ENCODE results near the gene METTL21C. TPM values are rescaled to one million over a fixed set of nuclear protein-coding genes. Genes with fewer than 3 reads are reported as not detected.

Gene METTL21C
- total RNA-seq, 1 experiment from 2014 or later, result not detected

DNA sequence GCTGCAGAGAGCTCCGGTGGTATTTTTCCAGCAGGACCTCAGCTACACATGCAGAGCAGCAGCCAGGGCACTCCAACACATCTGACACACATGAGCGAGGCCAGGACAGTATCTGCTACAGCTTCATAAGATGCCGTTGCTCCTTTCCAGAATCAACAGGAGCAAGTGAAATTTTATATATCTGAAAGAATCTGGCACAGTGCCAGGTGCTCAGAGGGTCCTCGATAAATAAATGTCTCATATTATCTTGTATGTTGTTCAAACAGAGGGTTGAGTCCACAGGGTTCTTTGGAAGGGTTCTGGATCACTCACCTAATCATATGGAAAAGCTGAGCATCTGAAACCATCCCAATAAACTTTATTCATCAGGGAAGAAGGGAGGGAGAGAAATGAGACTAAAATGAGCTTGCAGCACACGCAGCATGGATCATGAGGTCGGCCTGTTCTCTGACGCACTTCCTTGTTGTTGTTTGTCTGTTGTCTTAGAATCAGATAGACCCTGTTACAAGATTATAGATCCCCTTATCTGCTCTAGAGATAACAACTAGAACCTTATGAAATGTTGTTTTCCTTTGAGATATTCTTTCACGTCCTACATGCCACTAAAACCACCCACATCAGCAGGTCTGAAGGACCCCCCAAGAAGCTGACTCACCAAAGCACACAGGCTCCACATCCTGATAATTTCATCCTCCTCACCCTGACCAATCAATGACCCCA is 3.2 kb upstream of the METTL21C start:
- no peak for DNase-seq (ENCODE audit: low read depth)

DNA sequence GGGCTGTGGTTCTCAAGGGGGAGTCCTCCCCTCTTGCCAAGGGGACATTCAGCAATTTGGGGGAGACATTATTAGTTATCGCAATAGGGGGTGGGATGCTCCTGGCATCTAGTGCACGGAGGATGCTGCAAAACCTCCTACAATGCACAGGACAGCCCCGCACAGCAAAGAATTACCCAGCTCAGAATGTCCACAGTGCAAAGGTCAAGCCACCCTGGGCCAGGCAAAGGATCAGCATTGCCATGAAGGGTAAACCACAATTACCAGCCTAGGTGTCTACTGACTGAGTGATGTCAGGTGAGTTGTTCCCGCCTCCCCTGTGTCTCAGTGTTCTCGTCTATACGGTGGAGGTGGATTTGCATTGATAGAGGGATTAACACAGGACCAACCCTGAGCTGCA is 2.4 kb upstream of the METTL21C start:
- DNase-seq (ENCODE audit: low read depth), result no peak

GRCh38 chr13:102696465-102696864 is 1.6 kb upstream of the METTL21C start:
- no peak for DNase-seq (ENCODE audit: low read depth)

DNA sequence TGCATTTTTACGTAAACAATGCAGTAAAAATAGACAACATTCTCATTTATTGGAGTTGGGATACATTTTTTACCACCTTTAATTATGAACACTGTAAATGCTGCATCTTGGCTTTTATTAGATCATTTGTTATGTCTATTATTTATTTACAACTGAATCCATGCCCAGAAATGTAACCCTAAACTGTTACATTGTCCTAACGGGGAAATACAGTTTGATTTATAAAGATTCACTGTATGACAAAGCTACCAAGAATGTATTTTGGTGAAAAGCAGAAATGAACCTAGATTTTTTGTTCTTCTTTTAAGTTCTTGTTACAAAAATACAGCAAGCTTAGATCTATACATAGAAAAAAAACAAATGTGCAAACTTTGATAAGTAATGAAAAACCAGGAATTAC is 1.1 kb downstream of the METTL21C start:
- DNase-seq (ENCODE audit: low read depth), result no peak

DNA sequence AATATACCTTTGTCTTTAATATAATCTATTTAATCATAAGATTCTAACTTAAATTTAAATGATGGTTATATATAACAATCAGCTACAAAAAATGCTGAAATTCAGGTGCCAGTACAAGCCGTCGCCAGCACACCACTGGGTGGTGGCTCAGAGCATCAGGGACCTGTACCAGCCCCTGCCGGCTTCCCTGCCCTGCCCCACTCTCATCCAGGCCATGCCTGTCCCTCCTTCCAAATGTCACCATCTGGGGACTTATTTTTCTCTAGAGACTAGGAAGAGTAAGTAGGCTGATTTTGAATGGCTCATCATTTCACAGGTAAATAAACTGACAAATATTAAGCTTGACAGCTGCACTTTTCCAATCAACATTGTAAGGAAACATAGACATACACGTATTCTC is 1.6 kb downstream of the METTL21C start:
- DNase-seq (ENCODE audit: low read depth), result no peak

DNA sequence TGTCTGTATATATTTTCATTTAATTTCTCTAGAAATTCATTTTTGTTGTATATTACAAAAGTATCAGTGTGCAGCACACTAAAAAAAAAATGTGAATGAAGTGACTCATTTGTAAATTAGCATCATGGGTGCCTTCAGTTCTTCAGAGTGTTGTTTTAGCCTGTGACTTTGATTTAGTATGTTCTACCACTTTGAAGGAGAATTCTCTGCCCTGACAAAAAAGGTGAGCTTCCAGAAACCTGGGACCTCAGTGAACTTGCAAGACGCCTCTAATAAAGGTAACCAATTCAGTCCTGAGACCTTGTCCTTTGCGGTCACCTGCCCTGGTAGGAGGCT is 2.4 kb downstream of the METTL21C start:
- no peak for DNase-seq (ENCODE audit: low read depth)

- DNase-seq (ENCODE audit: low read depth), result no peak
Measured at GRCh38 chr13:102690883-102691282, 4.0 kb downstream of the METTL21C start.

- DNase-seq (ENCODE audit: low read depth), result no peak
Measured at GRCh38 chr13:102688306-102688973, 6.4 kb downstream of the METTL21C start.

GRCh38 chr13:102687520-102687919 is 7.3 kb downstream of the METTL21C start:
- no peak for DNase-seq (ENCODE audit: low read depth)

DNA sequence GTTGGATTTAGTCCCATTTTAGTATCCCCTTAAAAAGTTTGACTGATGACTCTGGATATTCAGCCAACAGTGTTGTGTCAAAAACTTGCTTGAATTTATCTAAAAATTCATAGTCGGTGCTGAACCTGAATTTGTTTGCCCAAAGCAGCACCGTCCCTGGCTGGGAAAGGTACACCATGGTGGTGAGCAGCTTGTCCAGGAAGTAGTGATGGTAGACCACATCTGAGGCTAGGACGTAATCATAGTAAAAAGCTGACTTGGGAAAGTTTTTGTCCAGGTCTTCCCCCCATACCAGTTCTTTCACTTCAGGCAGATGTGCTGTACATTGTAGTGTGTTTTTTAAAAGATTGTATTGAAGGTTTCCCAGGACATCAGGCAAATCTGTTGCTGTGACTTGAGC is 8.8 kb downstream of the METTL21C start:
- no peak for DNase-seq (ENCODE audit: low read depth)

GRCh38 chr13:102683637-102684036 is 11.2 kb downstream of the METTL21C start:
- DNase-seq (ENCODE audit: low read depth), result no peak

GRCh38 chr13:102682727-102683126 is 12.1 kb downstream of the METTL21C start:
- no peak for DNase-seq (ENCODE audit: low read depth)

DNA sequence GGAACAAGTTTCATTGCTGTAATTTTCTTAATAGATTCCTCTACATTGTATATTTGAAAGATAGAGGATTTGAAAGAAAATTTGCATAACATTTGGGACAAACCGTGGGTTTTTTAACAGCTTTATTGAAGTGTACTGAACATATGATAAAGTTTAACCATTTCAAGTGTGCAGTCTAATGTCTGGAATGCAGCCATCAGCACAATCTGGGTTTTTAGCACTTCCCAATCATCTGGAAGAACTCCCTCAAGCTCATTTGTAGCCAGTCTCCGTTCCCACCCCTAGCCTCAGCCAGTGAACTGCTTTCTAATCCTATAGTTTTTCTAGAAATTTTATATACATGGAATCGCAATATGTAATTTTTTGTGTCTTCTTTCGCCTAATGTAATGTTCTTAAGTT is 12.6 kb downstream of the METTL21C start:
- DNase-seq (ENCODE audit: low read depth), result no peak

DNA sequence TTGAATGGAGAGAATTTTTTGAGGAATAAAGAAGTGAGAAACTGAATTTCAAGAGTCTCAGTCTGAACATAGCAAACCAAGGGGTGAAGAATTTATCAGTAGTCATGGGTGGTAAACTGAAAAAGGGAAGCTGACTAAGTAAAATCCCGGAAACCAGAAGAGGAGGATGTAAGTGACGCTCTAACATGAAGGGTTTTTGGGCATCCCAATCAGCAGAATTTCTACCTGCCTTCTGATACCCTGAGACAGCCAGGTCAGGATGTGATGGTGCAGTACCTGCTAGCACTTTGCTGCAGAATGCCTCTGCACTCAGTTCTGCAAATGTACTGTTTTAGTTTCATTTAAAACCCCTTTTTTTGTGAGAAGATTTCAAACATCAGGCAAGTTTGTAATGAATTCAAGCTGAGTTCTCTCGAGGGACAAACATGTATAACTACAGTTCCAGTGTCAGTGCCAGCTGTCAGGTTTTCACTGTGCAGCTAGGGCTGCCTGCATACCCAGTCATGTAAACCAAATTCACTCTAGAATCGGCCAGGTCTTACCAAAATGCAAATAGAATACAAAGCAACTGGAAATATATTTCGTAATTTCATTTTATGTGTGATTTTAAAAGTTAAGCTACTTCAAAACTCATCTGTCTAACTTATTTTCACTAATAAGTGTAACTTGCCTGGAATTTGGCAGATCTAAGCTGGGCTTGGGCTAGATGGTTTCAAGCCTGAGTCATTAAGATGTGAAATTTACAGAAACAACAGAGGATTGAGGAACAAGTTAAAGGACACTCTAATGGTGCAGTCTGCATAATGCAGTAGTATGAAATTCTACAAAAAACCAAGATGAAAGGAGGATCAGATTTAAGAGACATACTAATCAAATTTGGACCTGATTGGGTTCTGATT is 13.8 kb downstream of the METTL21C start:
- DNase-seq (ENCODE audit: low read depth), result no peak

DNA sequence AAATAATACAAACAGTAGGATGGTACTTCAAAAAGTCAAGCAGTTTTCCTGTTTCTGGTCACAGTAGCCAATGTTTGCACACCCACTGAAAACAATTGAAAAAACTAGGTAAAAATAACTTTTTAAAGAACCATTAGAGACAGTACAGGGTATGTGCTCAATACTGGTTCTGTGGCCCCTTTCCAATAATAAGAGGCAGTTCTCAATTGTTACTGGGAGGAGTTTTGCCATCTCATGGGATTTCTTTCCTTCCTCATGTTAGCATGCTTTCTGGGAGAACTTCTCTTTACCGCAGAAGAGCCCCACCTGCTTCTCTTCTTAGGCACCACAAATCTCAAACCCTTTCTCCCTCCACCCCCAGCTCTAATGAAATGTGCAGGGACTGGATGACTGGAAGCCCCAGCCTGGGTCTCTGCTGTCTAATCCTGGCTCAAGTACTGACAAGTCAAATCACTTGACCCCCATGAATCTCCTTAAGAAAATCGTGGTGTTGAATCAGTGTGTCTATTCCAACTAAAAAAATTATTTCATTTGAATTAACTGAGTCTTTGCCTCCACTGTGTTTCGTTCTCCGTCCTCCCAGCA is 14.6 kb downstream of the METTL21C start:
- no peak for DNase-seq (ENCODE audit: low read depth)

DNA sequence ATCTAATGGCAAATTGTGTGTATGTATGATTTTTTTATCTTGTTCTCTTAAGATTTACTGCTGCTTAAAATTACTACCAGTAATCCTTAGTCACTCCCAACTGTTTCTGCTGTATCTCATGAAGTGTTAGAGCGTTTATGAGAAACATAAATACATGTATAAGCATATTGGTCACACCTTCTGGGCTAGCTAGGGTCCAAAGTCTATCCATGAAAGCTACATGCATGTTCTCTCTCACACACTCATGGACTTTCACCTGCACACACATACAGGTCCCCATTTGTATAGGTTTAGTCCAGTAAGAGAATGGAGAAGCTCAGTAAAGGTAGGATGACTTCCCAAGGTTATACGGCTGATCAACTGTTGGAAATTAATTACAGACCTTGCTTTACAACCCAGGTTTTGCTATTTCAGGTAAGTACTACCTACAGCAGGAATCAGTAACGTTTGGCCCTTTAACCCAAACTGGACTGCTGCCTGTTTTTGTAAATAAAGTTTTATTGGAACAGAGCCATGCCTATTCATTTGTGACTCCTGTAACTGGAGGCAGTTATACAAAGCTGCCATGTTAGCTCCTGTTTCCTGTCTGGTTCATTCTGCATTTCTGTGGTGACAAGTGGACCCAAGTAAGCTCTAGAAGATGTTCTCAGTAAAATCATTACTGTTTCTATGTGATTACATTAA is 15.3 kb downstream of the METTL21C start:
- DNase-seq (ENCODE audit: low read depth), result no peak

DNA sequence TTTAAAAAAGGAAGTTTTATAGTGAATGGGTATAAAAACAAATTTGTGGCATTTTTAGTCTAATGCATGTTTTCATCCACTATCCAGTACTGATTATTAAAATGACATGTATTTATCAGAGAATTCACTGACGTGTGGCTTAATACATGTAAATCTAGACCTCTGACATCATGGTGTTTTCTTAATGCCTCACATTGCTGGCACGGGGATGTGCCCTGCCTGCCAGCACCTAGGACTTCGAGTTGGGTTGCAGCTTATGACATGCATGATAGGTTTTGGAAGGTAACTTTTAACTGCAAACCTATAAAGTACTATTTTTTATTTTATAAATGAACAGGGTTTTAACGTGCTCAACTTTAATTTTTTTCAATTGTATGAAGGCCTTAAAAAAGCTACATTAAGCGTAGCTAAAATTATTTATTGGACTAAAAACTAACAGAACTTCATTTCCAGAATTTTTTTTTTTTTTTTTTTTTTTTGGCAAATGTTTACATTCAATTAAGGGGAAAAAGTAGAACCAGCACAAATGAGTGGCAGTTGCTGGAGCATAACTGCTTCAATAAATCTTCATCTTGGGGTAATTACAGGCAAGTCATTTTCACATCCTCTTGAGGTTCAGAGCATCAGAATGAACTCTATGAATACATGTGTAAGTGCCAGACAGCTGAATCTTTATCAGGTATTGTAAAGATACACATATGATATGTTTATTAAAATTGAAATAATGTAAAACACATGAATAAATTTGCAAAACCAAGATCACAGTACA is 16.3 kb downstream of the METTL21C start:
- no peak for DNase-seq (ENCODE audit: low read depth)

DNA sequence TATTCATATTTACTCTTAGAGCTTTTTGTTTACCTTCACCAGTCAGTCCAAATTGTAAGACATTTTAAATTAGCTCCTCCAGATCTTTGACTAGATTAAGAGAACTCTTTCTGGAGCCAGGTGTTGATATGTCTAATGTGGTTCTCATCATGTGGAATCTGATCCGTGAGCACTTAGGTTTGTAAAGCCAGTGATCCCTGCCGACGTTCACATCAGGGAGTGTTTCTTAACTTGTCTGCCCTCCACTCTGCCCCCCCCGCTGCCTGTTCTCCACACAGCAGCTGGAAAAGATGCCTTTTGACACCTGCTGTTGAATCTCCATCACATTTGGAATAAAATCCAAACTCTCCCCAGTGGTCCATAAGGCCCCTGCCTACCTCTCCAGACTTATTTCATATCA is 17.7 kb downstream of the METTL21C start:
- no peak for DNase-seq (ENCODE audit: low read depth)

DNA sequence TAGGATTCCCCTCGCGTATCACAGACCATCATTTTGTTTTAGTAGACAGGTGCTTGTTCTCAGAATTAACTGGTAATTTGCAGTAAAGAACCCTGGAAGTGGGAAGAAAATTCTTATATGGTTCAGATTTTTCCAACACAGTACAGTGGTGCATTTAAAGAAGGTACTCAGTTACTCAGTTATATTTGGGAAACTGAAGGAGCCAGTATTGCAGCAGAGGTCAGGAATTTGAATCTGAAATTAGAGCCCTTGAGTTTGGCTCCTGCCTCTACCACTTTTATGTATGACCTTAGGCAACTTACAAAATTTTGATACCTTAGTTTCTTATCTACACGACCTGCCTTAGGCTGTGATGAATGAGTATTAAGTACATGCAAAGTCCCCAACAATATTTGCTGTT is 19.7 kb downstream of the METTL21C start:
- no peak for DNase-seq (ENCODE audit: low read depth)

- no peak for DNase-seq (ENCODE audit: low read depth)
Measured at GRCh38 chr13:102670130-102670529, 24.7 kb downstream of the METTL21C start.

DNA sequence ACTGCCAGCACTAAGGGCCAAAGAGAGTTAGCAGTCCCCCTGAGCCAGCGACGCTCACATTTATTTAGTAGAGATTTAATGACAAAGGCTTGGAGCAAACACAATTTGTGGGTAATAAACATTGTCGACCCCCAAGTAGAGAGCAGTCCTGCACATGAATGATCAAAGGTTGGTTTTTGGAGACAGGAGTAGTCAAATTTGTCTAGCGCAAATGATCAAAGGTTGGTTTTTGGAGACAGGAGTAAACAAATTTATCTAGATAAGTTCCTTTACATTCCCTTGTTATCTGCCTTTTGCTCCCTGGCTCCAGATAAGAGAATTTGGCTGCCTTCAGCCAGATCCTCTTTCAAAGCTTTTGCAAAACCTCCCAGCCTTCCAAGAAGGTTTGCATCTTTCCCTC is 26.9 kb downstream of the METTL21C start:
- DNase-seq (ENCODE audit: low read depth), result no peak
